ENCODE results near the gene CPED1. TPM values are rescaled to one million over a fixed set of nuclear protein-coding genes. Genes with fewer than 3 reads are reported as not detected.

Gene CPED1
- total and polyA plus RNA-seq, 4 experiments from 2014 or later, result 0.32 TPM; not detected in 3

DNA sequence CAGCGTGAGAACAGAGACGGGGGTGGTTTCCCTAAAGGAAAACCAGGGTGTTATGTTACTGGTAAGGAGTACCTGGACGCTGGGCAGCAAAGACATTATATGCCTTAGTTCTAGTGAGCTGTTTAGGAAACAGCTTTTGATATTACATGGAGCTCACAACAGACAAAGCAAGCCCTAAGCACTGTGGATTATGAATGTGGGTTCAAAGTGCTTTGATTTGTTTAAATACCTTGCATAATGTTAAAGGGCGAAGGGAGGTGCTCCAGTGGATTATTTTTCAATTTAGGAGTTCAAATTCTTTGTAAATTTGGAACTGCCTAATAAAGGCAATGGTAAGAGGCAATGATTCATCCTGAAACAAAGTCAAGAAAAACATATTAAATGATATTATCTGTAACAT is 354.1 kb downstream of the CPED1 start:
- Histone ChIP-seq H3K36me3 (ENCODE audit: insufficient read depth, low read length) (no peaks in the 10 kb centered on the region), H3K27me3 (ENCODE audit: insufficient read depth, low read length) (no peaks in the 10 kb centered on the region), H3K9me3 (ENCODE audit: control insufficient read depth in 1 of 2, low read length in 2 of 2) (no peaks in the 10 kb centered on the region), H3K27ac (ENCODE audit: low read depth, low read length) (no peak overlapping the region), H3K4me3 (ENCODE audit: low read length in 2 of 2) (no peak overlapping the region), H3K4me1 (ENCODE audit: insufficient read depth, low read length) (no peaks in the 10 kb centered on the region)
- no peak for DNase-seq
- intact Hi-C loops (cut with micrococcal nuclease), result no loop called here
- Mint-ChIP-seq H3K36me3 (peaks cover 17 to 22% of the 10 kb centered on the region in 2 donors), H3K27ac (no peak overlapping the region), H3K9me3 (no peaks in the 10 kb centered on the region), H3K4me1 (no peaks in the 10 kb centered on the region), H3K27me3 (no peaks in the 10 kb centered on the region), H3K4me3 (no peak overlapping the region)
- CTCF ChIA-PET (ENCODE audit: partially characterized antibody), result no interaction called here
- POLR2A ChIA-PET (ENCODE audit: partially characterized antibody), result no interaction called here

DNA sequence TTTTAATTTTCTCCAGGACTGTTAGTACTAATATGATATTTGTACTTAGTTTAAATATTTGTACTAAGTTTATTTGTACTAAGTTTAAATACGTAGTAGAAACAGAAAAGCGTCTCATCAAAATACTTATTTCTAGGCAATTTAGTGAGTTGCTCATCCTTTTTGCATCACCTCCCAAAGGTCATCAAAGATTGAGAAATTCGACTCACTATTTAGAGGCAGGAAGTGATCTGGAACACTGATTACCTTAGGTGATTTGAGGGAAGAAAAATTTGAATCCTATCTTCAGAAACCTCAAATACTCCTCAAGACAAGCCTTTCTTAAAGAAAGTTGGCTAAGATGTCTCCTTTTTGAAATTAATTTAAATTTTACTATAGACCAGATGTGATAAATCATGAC is 354.8 kb downstream of the CPED1 start:
- DNase-seq, result no peak
- no peaks in the 10 kb centered on the region for H3K9me3 Mint-ChIP-seq
- H3K27me3 ChIP-seq (ENCODE audit: insufficient read depth, low read length), result no peaks in the 10 kb centered on the region
- H3K36me3 Mint-ChIP-seq, result peaks cover 17 to 22% of the 10 kb centered on the region in 2 donors
- no peaks in the 10 kb centered on the region for H3K9me3 ChIP-seq (ENCODE audit: control insufficient read depth in 1 of 2, low read length in 2 of 2)
- no peaks in the 10 kb centered on the region for H3K36me3 ChIP-seq (ENCODE audit: insufficient read depth, low read length)
- no peaks in the 10 kb centered on the region for H3K27me3 Mint-ChIP-seq
- POLR2A ChIA-PET (ENCODE audit: partially characterized antibody), result no interaction called here
- no peaks in the 10 kb centered on the region for H3K4me1 ChIP-seq (ENCODE audit: insufficient read depth, low read length)
- H3K4me1 Mint-ChIP-seq, result no peaks in the 10 kb centered on the region
- H3K4me3 Mint-ChIP-seq, result no peak overlapping the region
- H3K27ac ChIP-seq (ENCODE audit: low read depth, low read length), result no peak overlapping the region
- H3K27ac Mint-ChIP-seq, result no peak overlapping the region
- intact Hi-C loops (cut with micrococcal nuclease), result no loop called here
- no peak overlapping the region for H3K4me3 ChIP-seq (ENCODE audit: low read length in 2 of 2)
- CTCF ChIA-PET (ENCODE audit: partially characterized antibody), result no interaction called here

DNA sequence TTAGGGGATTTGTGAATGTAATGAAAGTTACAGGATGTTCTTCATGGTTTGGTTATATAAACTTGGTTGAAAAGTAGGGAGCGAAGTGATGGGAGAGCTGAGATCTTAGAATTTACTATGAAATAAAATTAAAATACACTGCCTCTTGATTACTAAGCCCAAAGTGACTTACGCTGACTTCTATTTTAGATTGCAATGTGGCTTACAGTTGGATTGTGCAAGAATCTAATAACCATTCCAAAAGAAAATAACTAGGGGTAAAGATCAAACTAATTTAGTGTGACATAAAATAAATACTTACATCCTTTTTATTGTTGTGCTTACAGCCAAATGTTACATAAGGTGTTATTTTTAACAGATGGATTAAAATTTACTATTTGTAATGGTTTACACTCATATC is 355.6 kb downstream of the CPED1 start:
- H3K4me3 Mint-ChIP-seq, result no peak overlapping the region
- H3K9me3 Mint-ChIP-seq, result no peaks in the 10 kb centered on the region
- Histone ChIP-seq H3K4me3 (ENCODE audit: low read length in 2 of 2) (no peak overlapping the region), H3K9me3 (ENCODE audit: control insufficient read depth in 1 of 2, low read length in 2 of 2) (no peaks in the 10 kb centered on the region), H3K36me3 (ENCODE audit: insufficient read depth, low read length) (no peaks in the 10 kb centered on the region), H3K27me3 (ENCODE audit: insufficient read depth, low read length) (no peaks in the 10 kb centered on the region), H3K4me1 (ENCODE audit: insufficient read depth, low read length) (no peaks in the 10 kb centered on the region), H3K27ac (ENCODE audit: low read depth, low read length) (no peak overlapping the region)
- intact Hi-C loops (cut with micrococcal nuclease), result no loop called here
- no peak for DNase-seq
- H3K4me1 Mint-ChIP-seq, result no peaks in the 10 kb centered on the region
- no peak overlapping the region for H3K27ac Mint-ChIP-seq
- POLR2A ChIA-PET (ENCODE audit: partially characterized antibody), result no interaction called here
- no peaks in the 10 kb centered on the region for H3K27me3 Mint-ChIP-seq
- CTCF ChIA-PET (ENCODE audit: partially characterized antibody), result no interaction called here
- H3K36me3 Mint-ChIP-seq, result peaks cover 17 to 18% of the 10 kb centered on the region in 2 donors

DNA sequence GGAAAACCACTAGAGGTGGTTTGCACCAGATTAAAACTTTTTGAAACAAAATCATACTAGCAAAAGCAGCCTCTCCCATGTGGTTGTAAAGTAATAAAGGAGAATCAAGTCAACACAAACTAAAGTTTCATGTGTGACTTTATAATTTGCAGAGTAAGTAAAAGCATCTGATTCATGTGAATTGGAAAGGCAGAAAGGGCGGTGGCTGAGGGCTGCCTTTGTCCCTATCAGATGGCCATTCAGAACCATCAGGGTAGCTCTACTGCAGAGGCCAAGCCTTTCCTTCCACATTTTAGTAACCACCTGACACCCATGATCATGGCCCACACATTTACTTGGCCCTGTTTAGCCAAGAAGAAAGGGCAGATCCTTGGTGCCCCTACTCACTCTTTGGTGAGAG is 356.0 kb downstream of the CPED1 start:
- CTCF ChIA-PET (ENCODE audit: partially characterized antibody), result no interaction called here
- POLR2A ChIA-PET (ENCODE audit: partially characterized antibody), result no interaction called here
- Mint-ChIP-seq H3K36me3 (peaks cover 17 to 18% of the 10 kb centered on the region in 2 donors), H3K27me3 (no peaks in the 10 kb centered on the region), H3K9me3 (no peaks in the 10 kb centered on the region), H3K4me1 (no peaks in the 10 kb centered on the region), H3K4me3 (no peak overlapping the region), H3K27ac (no peak overlapping the region)
- no peaks in the 10 kb centered on the region for H3K36me3 ChIP-seq (ENCODE audit: insufficient read depth, low read length)
- no peak overlapping the region for H3K27ac ChIP-seq (ENCODE audit: low read depth, low read length)
- H3K4me3 ChIP-seq (ENCODE audit: low read length in 2 of 2), result no peak overlapping the region
- intact Hi-C loops (cut with micrococcal nuclease), result no loop called here
- no peaks in the 10 kb centered on the region for H3K4me1 ChIP-seq (ENCODE audit: insufficient read depth, low read length)
- no peak for DNase-seq
- H3K27me3 ChIP-seq (ENCODE audit: insufficient read depth, low read length), result no peaks in the 10 kb centered on the region
- no peaks in the 10 kb centered on the region for H3K9me3 ChIP-seq (ENCODE audit: control insufficient read depth in 1 of 2, low read length in 2 of 2)

Other genes starting within 250 kb of the CPED1 start
- not detected for gene TSPAN12, start 130.6 kb upstream of the CPED1 start, total RNA-seq
- gene TSPAN12, start 130.6 kb upstream of the CPED1 start, polyA plus RNA-seq, result not detected
- 10 to 100 TPM; 24.1 to 26.5 TPM for gene ING3, start 37.9 kb upstream of the CPED1 start, total RNA-seq
- gene ING3, start 37.9 kb upstream of the CPED1 start, polyA plus RNA-seq, result 10 to 100 TPM; 29.7 to 32.2 TPM